Endothelial cell (in vitro differentiated cells): ENCODE results near the gene DSC1. TPM values are rescaled to one million over a fixed set of nuclear protein-coding genes. Genes with fewer than 3 reads are reported as not detected.

Experiments used
- DNase-seq: peaks from one replicate; pipeline ENCODE4 v3.0.0; 2021; ENCODE audit warnings: low spot score
- H3K27ac Mint-ChIP-seq: one replicate; pipeline ENCODE4 v1.8.0; 2021; ENCODE audit warnings: mixed read lengths, inconsistent platforms; ENCODE audit not compliant: unreplicated experiment
- H3K27me3 Mint-ChIP-seq: one replicate; pipeline ENCODE4 v1.8.0; 2021; ENCODE audit warnings: mild to moderate bottlenecking, moderate library complexity, mixed read lengths, inconsistent platforms; ENCODE audit not compliant: unreplicated experiment
- H3K36me3 Mint-ChIP-seq: one replicate; pipeline ENCODE4 v1.8.0; 2021; ENCODE audit warnings: mild to moderate bottlenecking, low read depth, mixed read lengths, inconsistent platforms; ENCODE audit not compliant: unreplicated experiment
- H3K4me1 Mint-ChIP-seq: one replicate; pipeline ENCODE4 v1.8.0; 2021; ENCODE audit warnings: mild to moderate bottlenecking, mixed read lengths, inconsistent platforms; ENCODE audit not compliant: unreplicated experiment
- H3K4me3 Mint-ChIP-seq: one replicate; pipeline ENCODE4 v1.8.0; 2021; ENCODE audit warnings: mild to moderate bottlenecking, mixed read lengths, inconsistent platforms; ENCODE audit not compliant: unreplicated experiment
- H3K9me3 Mint-ChIP-seq: one replicate; pipeline ENCODE4 v1.8.0; 2021; ENCODE audit warnings: mixed read lengths, inconsistent platforms; ENCODE audit not compliant: unreplicated experiment
- long read RNA-seq: library from polyadenylated mRNA; unstranded; transcript quantifications from one replicate; pipeline ENCODE4 v2.0.0, GENCODE V29; 2020; ENCODE audit not compliant: unreplicated experiment
- total RNA-seq: library from RNA; stranded (reverse); fragmentation: NEBNext Ultra II Directional; extraction: Animal tissue kit (Norgen Biotek cat#: 25700); gene quantifications from one replicate; pipeline ENCODE4 v1.2.1, GENCODE V29; 2021; ENCODE audit not compliant: unreplicated experiment
- TF ChIP-seq, protein P1 (sequence below): fragments of 200-600 bp; sonication (generic); IDR thresholded peaks from one replicate; pipeline ENCODE4 v1.5.0; 2021; ENCODE audit warnings: antibody characterized with exemption; ENCODE audit not compliant: unreplicated experiment

The DSC1 gene, protein sequence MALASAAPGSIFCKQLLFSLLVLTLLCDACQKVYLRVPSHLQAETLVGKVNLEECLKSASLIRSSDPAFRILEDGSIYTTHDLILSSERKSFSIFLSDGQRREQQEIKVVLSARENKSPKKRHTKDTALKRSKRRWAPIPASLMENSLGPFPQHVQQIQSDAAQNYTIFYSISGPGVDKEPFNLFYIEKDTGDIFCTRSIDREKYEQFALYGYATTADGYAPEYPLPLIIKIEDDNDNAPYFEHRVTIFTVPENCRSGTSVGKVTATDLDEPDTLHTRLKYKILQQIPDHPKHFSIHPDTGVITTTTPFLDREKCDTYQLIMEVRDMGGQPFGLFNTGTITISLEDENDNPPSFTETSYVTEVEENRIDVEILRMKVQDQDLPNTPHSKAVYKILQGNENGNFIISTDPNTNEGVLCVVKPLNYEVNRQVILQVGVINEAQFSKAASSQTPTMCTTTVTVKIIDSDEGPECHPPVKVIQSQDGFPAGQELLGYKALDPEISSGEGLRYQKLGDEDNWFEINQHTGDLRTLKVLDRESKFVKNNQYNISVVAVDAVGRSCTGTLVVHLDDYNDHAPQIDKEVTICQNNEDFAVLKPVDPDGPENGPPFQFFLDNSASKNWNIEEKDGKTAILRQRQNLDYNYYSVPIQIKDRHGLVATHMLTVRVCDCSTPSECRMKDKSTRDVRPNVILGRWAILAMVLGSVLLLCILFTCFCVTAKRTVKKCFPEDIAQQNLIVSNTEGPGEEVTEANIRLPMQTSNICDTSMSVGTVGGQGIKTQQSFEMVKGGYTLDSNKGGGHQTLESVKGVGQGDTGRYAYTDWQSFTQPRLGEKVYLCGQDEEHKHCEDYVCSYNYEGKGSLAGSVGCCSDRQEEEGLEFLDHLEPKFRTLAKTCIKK
- not detected for total RNA-seq
- long read RNA-seq, result 0 reads

DNA sequence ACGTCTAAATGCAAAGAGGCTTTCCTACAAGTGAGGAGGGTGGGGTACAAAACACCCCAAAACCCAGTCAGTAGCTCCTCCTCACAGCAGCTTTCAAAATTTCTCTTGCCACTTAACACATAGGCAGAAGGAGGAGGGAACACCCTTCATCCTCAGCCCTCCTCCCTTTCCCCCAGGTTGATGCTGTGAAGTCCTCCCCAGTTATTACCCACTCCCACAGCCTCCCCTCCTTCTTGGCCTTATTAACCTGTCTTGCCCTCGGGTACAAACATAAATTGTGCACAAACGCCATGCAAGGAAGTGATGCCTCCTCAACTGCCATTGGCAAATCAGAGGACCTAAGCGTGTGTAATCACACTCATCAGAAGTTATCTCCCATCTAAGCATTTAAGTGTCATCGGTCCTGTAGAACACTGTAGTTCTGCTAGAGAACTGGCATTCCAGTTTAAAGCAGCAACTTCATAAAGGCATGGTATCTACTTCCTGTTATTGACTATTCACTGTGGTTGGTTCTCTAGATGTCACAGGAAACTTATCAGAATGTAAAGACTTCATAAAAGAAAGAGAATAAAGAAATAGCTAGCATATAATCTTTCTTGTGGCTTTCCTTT is at the start of gene DSC1:
Gene DSC1, minus strand, starts transcription at position 32 of the 611 bp plus-strand sequence. CDS start 262 bp downstream, outside the sequence.
- no peaks in the 10 kb centered on the region for H3K9me3 Mint-ChIP-seq
- TF ChIP-seq, protein P1, sequence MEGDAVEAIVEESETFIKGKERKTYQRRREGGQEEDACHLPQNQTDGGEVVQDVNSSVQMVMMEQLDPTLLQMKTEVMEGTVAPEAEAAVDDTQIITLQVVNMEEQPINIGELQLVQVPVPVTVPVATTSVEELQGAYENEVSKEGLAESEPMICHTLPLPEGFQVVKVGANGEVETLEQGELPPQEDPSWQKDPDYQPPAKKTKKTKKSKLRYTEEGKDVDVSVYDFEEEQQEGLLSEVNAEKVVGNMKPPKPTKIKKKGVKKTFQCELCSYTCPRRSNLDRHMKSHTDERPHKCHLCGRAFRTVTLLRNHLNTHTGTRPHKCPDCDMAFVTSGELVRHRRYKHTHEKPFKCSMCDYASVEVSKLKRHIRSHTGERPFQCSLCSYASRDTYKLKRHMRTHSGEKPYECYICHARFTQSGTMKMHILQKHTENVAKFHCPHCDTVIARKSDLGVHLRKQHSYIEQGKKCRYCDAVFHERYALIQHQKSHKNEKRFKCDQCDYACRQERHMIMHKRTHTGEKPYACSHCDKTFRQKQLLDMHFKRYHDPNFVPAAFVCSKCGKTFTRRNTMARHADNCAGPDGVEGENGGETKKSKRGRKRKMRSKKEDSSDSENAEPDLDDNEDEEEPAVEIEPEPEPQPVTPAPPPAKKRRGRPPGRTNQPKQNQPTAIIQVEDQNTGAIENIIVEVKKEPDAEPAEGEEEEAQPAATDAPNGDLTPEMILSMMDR, result no peak
- H3K36me3 Mint-ChIP-seq, result no peaks in the 10 kb centered on the region
- DNase-seq, result no peak
- H3K27ac Mint-ChIP-seq, result no peak within 1 kb of the TSS
- no peak within 1 kb of the TSS for H3K4me3 Mint-ChIP-seq
- peaks cover 7% of the 10 kb centered on the region for H3K4me1 Mint-ChIP-seq
- no peaks in the 10 kb centered on the region for H3K27me3 Mint-ChIP-seq

DNA sequence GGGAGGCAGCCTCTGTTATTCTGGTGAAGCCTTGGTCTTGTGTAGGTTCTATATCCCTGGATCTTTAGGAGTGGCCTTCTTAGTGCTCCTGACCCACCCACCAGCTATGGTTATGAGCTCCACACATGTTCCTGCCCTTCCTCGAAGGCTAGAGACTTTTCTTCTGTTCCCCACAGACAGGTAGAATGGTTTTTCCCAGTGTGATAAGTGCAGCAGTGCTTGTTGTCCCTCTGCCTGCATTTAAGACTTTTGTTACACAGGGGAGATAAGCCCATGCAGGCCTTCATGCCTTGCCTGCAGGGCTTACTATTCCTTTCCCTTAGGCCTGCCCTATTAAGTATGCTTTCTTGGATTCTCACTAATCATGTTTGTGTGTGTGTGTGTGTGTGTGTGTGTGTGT is 48.4 kb upstream of the DSC1 start:
- no peak for DNase-seq
- Mint-ChIP-seq H3K4me1 (peaks cover 9% of the 10 kb centered on the region), H3K36me3 (no peaks in the 10 kb centered on the region), H3K4me3 (no peak overlapping the region), H3K9me3 (no peaks in the 10 kb centered on the region), H3K27me3 (no peaks in the 10 kb centered on the region), H3K27ac (no peak overlapping the region)
- TF ChIP-seq, protein P1, result no peak

DNA sequence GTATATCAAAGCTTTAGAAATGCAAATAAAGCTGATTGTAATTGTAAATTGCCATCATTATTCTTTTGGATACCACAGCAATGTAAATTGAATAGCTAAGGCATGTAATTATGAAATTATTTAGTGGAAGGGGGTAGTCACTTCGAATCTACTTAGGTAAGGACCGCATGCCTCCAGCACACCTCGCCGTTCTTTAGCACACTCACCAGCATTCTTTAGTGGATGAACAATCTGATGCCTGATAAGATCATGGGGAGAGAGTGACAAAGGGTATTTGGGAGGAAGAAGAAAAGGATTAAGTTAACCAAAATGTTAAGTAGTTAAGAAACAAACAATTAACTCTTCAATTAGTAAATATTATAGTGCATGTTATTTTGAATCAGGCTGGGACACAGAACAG is 46.4 kb upstream of the DSC1 start:
- H3K9me3 Mint-ChIP-seq, result no peaks in the 10 kb centered on the region
- H3K4me1 Mint-ChIP-seq, result peaks cover 16% of the 10 kb centered on the region
- H3K4me3 Mint-ChIP-seq, result no peak overlapping the region
- TF ChIP-seq, protein P1, result no peak
- H3K27ac Mint-ChIP-seq, result no peak overlapping the region
- no peaks in the 10 kb centered on the region for H3K36me3 Mint-ChIP-seq
- peaks cover 3% of the 10 kb centered on the region for H3K27me3 Mint-ChIP-seq
- no peak for DNase-seq

DNA sequence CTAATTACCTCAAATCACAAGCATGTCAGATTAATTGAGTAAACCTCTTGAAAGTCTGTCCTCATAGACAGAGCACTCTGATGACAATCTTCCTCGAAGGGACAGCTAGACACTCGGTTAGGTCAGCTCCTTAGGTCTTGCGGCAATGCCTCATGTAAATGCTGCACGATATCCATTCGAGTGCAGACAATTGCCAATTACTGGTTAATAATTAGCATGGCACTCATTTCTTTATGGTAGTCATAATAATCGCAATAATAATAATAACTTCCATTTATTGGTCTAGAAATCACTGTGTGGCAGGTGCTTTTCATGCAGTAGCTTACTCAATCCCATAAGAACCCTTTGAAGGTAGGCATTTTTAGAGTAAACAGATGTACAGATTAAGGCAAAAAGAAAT is 44.7 kb upstream of the DSC1 start:
- no peaks in the 10 kb centered on the region for H3K36me3 Mint-ChIP-seq
- H3K27ac Mint-ChIP-seq, result no peak overlapping the region
- peaks cover 3% of the 10 kb centered on the region for H3K27me3 Mint-ChIP-seq
- no peak overlapping the region for H3K4me3 Mint-ChIP-seq
- DNase-seq, result no peak
- peaks cover 18% of the 10 kb centered on the region for H3K4me1 Mint-ChIP-seq
- no peaks in the 10 kb centered on the region for H3K9me3 Mint-ChIP-seq
- TF ChIP-seq, protein P1, result no peak
